ENCODE data around the gene TK1. TPM values are rescaled to one million over a fixed set of nuclear protein-coding genes. Genes with fewer than 3 reads are reported as not detected.

Gene TK1
- total RNA-seq, 4 donors from 2014 or later: 1.7 to 4.1 (median 2.9) TPM

- WGBS, 2 donors: 86% methylated on average over 4 of the region's 4 CpGs
Observed at GRCh38 chr17:78223061-78223460, 36.2 kb upstream of the TK1 start.

GRCh38 chr17:78219396-78220150 lies 32.7 kb upstream of the TK1 start:
- no peak overlapping the region for H3K4me3 ChIP-seq (ENCODE audit: low read depth, poor library complexity, severe bottlenecking)
- 74 to 83% methylated on average over 11 of the region's 11 CpGs for WGBS, 2 donors
- no peak for DNase-seq (ENCODE audit: low spot score in 2 of 2)
- TF ChIP-seq CTCF (IDR thresholded peaks at IDR 0.05) (no peak), POLR2A (IDR thresholded peaks at IDR 0.05) (no peak)
- intact Hi-C loops (cut with DNase I; ENCODE audit: low total_unique reads): no loop called here

More at GRCh38 chr17:78223061-78223460, 36.2 kb upstream of the TK1 start:
- no peak for DNase-seq (ENCODE audit: low spot score in 2 of 2)
- TF ChIP-seq CTCF (IDR thresholded peaks at IDR 0.05) (no peak), POLR2A (IDR thresholded peaks at IDR 0.05) (no peak)
- intact Hi-C loops (cut with DNase I; ENCODE audit: low total_unique reads): no loop called here
- H3K4me3 ChIP-seq (ENCODE audit: low read depth, poor library complexity, severe bottlenecking): no peak overlapping the region

- TF ChIP-seq CTCF (IDR thresholded peaks at IDR 0.05) (no peak), POLR2A (IDR thresholded peaks at IDR 0.05) (no peak)
- H3K4me3 ChIP-seq (ENCODE audit: low read depth, poor library complexity, severe bottlenecking): peak overlapping the region; percentile 17
- WGBS, 2 donors: 12 to 13% methylated on average over 5 of the region's 5 CpGs
- no peak for DNase-seq (ENCODE audit: low spot score in 2 of 2)
- intact Hi-C loops (cut with DNase I; ENCODE audit: low total_unique reads): loop anchor here (5.0 kb wide), 1 partner anchor 623 kb away; no protein-coding TSS in a partner anchor
Observed at GRCh38 chr17:78214706-78215061, 27.8 kb upstream of the TK1 start.

- DNase-seq (ENCODE audit: low spot score in 2 of 2): peak; percentile 70 to 96
- intact Hi-C loops (cut with DNase I; ENCODE audit: low total_unique reads): loop anchor here (5.0 kb wide), 1 partner anchor 623 kb away; no protein-coding TSS in a partner anchor
- WGBS, 2 donors: 2% methylated on average over 20 to 54 of the region's 60 CpGs
- H3K4me3 ChIP-seq (ENCODE audit: low read depth, poor library complexity, severe bottlenecking): peak within 1 kb of the TSS; percentile 17
- TF ChIP-seq POLR2A (IDR thresholded peaks at IDR 0.05): no peak
- TF ChIP-seq CTCF (IDR thresholded peaks at IDR 0.05): no peak
Observed at GRCh38 chr17:78214016-78214705, 27.3 kb upstream of the TK1 start, which contains the start of gene BIRC5. Gene BIRC5 (plus strand): TSS chr17:78214253. CDS start chr17:78214317, 64 bp downstream.

- intact Hi-C loops (cut with DNase I; ENCODE audit: low total_unique reads): loop anchor here (5.0 kb wide), 1 partner anchor 626 kb away; no protein-coding TSS in a partner anchor
- H3K4me3 ChIP-seq (ENCODE audit: low read depth, poor library complexity, severe bottlenecking): no peak overlapping the region
- WGBS, 2 donors: 66 to 76% methylated on average over 11 of the region's 11 CpGs
- no peak for TF ChIP-seq CTCF (IDR thresholded peaks at IDR 0.05)
- no peak for TF ChIP-seq POLR2A (IDR thresholded peaks at IDR 0.05)
- no peak for DNase-seq (ENCODE audit: low spot score in 2 of 2)
Observed at GRCh38 chr17:78211032-78211431, 24.2 kb upstream of the TK1 start.
